Measurements from ENCODE around the gene AMBRA1.
A peak's percentile ranks its signal among the peaks of the same experiment; 100 is the strongest.

Gene AMBRA1

DNA sequence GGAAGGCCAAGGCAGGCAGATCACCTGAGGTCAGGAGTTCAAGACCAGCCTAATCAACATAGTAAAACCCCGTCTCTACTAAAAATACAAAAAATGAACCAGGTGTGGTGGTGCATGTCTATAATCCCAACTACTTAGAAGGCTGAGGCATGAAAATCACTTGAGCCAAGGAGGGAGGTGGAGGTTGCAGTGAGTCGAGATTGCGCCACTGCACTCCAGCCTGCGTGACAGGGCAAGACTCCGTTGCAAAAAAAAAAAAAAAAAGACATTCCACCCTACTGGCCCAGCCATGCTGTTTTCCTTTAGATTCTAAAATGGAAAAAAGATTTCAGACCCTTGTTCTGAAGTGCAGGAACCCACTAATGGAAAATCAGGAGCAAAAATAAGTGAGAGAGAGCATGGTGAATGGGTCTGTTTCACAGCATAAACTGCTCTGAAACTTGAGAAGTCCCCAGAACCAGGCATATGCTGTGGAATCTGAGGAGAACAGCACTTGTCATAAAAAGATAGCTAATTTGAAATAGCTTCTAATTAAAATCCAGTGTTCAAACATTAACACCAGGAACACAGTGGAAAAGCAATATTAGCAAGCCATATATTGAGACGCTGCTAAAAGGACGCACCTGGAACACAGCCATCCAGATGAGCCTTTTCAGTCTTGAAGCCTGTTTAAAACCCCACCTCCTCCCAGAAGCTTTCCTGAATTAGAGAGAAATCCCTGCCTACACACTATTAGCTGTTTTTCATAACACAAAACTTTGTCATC, 136.0 kb downstream of the AMBRA1 start:
- in situ Hi-C loops (cut with HindIII; ENCODE audit: low pct_unique_long_range_greater_than_20kb, low sequenced_read_pairs) = no loop called here
- no peak for DNase-seq (ENCODE audit: low read depth in 1 of 2, low spot score in 1 of 2)
- no peak for TF ChIP-seq JUND (IDR thresholded peaks at IDR 0.05; ENCODE audit: low read depth)

DNA sequence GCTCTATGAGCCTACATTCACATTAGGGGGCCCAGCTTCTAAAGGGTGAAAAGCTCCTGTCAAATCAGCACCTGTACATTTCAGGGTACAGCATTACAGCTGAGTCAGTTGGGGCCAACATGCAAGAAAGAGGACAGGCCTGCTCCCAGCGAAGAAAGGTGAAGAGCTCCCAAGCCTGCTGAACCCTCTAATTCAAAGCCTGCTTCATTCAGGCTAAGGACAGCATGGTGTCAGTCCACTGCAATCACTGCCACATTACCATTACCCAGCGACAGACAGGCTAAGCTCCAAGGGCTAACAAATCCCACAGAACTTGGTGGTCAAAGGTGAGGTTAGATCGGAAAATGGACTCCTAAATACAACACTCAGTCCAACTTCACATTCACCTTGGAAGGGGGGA, 136.8 kb downstream of the AMBRA1 start:
- DNase-seq (ENCODE audit: low read depth in 1 of 2, low spot score in 1 of 2) = no peak
- no peak for TF ChIP-seq JUND (IDR thresholded peaks at IDR 0.05; ENCODE audit: low read depth)
- in situ Hi-C loops (cut with HindIII; ENCODE audit: low pct_unique_long_range_greater_than_20kb, low sequenced_read_pairs) = no loop called here

DNA sequence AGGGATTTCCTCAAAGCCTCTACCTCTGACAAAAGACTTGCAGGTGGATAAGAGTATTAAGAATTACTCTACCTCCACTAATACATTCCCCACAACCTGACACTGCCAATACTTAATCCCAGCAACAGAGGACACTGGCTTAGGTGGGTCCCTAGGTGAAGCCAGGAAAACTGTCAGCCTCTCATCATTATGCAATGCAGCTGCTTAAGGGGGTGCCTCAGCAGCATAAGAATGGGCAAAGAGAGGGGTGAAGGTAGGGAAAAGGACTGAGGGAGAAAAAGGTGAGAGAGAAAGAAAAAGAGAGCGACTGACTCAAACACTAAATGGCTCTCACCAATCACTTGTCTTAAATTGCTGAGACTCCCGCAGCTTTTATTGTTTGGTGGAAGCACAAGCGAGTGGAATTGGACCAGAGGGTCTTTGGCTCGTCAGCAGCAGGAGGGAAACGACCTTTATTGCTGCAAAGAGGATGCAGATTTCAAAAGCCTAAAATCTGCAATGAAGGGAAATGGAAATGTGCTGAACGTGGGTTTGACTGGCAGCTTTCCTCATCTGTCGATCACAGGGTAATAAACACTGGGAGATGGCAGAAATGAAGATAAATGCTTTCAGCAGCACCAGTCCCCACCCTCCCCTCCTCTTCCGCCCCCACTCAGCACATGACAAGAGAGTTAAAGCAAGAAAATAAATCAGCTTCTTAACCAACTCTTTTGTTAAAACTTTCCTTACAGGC, 137.4 kb downstream of the AMBRA1 start:
- DNase-seq (ENCODE audit: low read depth in 1 of 2, low spot score in 1 of 2) = no peak
- no peak for TF ChIP-seq JUND (IDR thresholded peaks at IDR 0.05; ENCODE audit: low read depth)
- in situ Hi-C loops (cut with HindIII; ENCODE audit: low pct_unique_long_range_greater_than_20kb, low sequenced_read_pairs) = no loop called here

DNA sequence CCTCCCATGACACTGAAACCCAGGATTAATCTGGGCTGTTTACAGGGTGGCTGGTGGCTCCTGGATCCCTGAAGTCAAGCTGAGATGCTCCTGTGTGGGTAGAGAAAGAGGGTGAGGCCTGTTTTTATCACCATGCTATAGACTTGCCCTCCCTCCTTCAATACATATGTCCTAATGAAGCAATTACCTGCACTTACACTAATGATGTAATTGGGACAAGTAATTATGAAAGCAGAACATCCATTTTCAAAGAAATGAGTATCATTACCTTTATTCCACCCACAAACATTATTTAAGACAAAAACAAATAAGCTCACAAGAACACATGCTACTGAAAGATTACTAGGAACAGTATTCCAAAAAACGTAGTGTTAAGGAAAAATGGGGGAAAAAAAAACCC, 138.0 kb downstream of the AMBRA1 start:
- in situ Hi-C loops (cut with HindIII; ENCODE audit: low pct_unique_long_range_greater_than_20kb, low sequenced_read_pairs) = no loop called here
- no peak for DNase-seq (ENCODE audit: low read depth in 1 of 2, low spot score in 1 of 2)
- no peak for TF ChIP-seq JUND (IDR thresholded peaks at IDR 0.05; ENCODE audit: low read depth)

DNA sequence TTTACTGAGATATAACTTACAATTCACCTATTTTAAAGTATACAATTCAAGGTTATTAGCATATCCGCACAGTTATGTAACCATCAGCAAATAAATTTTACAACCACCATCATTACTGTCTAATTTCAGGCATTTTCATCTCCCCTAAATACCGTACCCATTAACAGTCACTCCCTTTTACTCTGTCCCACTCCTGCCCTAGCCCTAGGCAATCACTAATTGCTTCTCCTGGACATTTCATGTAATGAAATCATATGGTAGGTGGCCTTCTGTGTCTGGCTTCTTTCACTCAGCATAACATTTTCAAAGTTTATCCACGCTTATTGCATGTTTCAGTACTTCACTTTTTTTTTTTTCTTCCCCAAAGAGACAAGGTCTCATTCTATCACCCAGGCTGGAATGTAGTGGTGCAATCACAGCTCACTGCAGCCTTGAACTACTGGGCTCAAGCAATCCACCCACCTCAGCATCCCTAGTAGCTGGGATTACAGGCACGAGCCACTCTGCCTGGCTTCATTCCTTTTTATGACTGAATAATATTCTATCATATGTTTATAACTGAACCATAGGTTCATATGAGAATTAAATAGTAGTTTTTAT, 140.8 kb downstream of the AMBRA1 start:
- DNase-seq (ENCODE audit: low read depth in 1 of 2, low spot score in 1 of 2) = no peak
- no peak for TF ChIP-seq JUND (IDR thresholded peaks at IDR 0.05; ENCODE audit: low read depth)
- in situ Hi-C loops (cut with HindIII; ENCODE audit: low pct_unique_long_range_greater_than_20kb, low sequenced_read_pairs) = no loop called here

DNA sequence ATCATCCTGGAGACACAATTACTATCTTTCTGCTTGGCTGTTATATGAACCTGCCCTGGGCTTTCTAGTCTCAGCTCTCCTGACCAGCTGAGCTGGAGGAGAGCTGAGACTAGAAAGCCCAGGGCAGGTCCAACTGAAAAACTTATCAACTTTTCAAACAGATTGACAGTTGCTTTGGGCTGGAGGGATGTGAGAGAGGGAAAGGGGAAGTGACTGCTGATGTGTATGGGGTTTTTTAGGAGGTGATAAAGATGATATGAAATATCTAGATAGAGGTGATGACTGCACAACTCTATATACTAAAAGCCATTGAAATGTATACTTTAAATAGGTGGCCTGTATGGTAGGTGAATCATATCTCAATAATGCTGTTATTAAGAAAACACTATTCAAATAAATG, 142.1 kb downstream of the AMBRA1 start:
- DNase-seq (ENCODE audit: low read depth in 1 of 2, low spot score in 1 of 2) = no peak
- in situ Hi-C loops (cut with HindIII; ENCODE audit: low pct_unique_long_range_greater_than_20kb, low sequenced_read_pairs) = no loop called here
- no peak for TF ChIP-seq JUND (IDR thresholded peaks at IDR 0.05; ENCODE audit: low read depth)

DNA sequence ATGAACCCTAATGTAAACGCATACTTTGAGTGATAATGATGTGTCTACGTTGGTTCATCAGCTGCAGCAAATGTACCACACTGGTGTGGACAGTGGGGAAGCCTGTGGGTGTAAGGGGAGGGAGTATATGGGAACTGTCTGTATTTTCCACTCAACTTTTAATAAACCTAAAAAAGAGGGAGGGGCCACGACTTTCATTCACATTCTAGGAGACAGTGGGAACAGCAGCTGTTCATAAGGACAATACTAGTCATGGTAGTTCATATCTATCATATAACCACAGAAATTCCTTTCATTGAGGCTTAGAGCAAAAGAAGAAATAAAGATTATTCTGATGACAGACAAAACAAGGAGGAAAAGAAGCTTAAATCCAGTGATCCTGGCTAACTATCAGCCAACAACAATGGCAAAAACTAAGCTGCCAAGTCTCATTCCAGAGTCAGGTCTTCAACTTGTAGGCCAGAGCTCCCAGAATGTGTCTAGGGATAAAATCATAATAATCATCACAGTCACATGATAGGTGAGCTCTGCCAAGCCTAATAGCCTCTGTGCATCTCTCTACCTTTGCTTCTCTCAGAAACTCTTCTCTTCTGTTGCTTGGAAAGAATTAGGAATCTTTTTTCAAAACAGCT, 142.9 kb downstream of the AMBRA1 start:
- DNase-seq (ENCODE audit: low read depth in 1 of 2, low spot score in 1 of 2) = no peak
- in situ Hi-C loops (cut with HindIII; ENCODE audit: low pct_unique_long_range_greater_than_20kb, low sequenced_read_pairs) = no loop called here
- no peak for TF ChIP-seq JUND (IDR thresholded peaks at IDR 0.05; ENCODE audit: low read depth)

DNA sequence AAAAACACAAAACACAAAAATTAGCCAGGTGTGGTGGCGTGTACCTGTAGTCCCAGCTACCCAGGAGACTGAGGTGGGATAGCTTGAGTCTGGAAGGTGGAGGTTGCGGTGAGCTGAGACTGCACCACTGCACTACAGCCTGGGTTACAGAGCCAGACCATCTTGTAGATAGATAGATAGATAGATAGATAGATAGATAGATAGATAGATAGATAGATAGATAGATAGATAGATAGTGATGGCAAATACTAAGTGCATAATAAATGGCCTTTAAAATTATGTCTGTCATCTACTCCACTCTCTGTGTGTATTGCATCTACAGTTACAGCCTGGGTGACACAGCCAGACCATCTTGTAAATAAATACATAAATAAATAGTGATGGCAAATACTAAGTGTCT, 146.3 kb downstream of the AMBRA1 start:
- no peak for DNase-seq (ENCODE audit: low read depth in 1 of 2, low spot score in 1 of 2)
- in situ Hi-C loops (cut with HindIII; ENCODE audit: low pct_unique_long_range_greater_than_20kb, low sequenced_read_pairs) = no loop called here
- TF ChIP-seq JUND (IDR thresholded peaks at IDR 0.05; ENCODE audit: low read depth) = no peak

DNA sequence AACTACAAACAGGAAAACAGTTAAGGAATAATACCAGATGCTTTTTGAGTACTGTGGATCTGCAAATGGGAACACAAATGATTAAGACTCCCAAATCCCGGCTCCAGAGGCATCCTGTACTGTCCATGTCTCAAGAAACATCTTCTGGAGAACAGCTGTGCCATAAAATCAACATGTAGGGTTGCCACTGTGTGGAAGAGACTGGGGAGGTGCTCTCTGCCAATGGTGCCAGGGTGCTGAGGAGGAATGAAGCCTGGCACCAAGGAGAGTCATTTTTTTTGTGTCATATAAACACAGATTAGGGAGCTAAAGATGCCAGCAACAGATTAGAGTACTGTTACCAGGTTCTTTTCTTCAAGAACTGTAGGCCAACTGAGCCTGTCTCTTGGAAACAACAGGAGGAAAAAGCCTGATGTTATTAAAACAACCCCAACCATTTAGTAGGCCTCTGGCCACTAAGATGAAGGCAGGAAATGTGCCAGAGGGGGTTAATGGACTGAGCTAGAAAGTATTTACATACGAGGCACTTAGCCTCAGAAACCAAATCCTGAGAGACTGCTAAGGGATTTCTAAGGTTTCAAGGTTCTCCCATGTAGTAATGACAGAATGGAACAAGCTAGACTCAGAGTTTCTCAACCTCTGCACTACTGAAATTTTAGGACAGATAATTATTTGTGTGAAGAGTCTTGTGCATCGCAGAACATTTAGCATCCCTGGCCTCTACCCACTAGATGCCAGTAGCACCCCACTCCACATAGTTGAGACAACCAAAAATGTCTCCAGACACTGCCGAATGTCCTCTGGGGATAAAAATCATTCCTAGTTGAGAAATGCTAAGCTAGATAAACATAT, 147.7 kb downstream of the AMBRA1 start:
- in situ Hi-C loops (cut with HindIII; ENCODE audit: low pct_unique_long_range_greater_than_20kb, low sequenced_read_pairs) = no loop called here
- peak in 1 of 2 experiments; percentile 46 for DNase-seq (ENCODE audit: low read depth in 1 of 2, low spot score in 1 of 2)

DNA sequence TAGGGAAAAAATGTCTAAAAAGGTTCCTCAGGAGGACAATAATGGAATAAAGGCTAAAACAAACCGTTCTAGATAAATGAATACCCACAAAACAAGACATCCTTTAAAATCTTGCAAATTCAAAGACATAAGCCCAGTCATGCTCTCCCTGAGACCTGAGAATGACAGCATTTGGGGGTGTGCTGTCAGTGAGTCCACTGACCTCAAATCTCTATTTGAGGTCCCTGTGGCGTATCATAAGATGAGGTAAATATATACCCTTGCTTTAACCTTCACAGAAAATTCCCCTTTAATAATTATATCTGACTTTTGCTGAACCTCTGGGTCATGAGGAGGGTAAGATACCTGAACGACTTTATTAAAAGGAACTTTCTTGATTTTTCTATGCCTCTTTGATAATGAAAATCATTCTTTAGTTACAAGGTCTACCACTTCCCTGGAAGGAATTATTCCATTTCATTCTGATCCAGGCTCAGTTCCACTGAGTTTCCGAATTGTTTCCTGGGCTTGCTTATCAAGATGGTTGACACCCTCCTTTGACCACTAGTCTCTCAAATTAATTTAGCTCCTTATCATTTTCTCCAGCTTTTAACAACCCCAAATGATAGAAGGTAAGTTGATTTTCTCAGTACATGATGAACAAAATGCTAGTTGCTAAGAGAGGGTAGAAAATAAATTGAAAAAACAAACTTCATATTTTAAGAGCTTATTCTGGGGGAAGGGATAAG, 148.5 kb downstream of the AMBRA1 start:
- in situ Hi-C loops (cut with HindIII; ENCODE audit: low pct_unique_long_range_greater_than_20kb, low sequenced_read_pairs) = no loop called here
- no peak for DNase-seq (ENCODE audit: low read depth in 1 of 2, low spot score in 1 of 2)
- TF ChIP-seq JUND (IDR thresholded peaks at IDR 0.05; ENCODE audit: low read depth) = no peak

More for the DNA sequence above, 147.7 kb downstream of the AMBRA1 start:
- no peak for TF ChIP-seq JUND (IDR thresholded peaks at IDR 0.05; ENCODE audit: low read depth)

DNA sequence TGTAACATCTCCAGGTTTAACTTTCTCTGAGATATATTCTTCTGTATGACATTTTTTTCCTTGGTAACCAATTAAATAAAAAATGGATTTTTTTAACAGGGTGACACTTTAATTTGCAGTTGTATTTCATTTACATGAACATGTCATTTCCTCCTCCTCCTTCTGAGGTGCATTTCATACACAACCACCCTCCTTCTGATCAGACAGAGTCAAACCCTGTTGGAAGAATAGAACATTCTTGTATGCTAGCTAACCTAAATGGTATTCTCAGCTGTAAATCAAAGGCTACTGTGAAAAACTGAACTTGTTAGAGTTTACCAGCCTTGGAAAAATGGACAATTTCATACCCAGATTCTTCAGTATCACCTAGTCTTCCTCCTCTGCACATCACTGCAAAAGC, 149.5 kb downstream of the AMBRA1 start:
- DNase-seq (ENCODE audit: low read depth in 1 of 2, low spot score in 1 of 2) = no peak
- in situ Hi-C loops (cut with HindIII; ENCODE audit: low pct_unique_long_range_greater_than_20kb, low sequenced_read_pairs) = no loop called here
- TF ChIP-seq JUND (IDR thresholded peaks at IDR 0.05; ENCODE audit: low read depth) = no peak

All from T47D (cell line).